Sigmoid colon (tissue), 7 donors: ENCODE measurements around the gene SLC13A3. TPM values are rescaled to one million over a fixed set of nuclear protein-coding genes. Genes with fewer than 3 reads are reported as not detected.

Experiments used
- DNase-seq: peaks from one replicate; pipeline ENCODE4 v3.0.0-alpha.2; 2019
- H3K27ac ChIP-seq, 4 donors: fragments of 200-600 bp; sonication (generic); one replicate each; pipeline ENCODE4 v1.5.1; 2016 to 2019; ENCODE audit warnings: mild to moderate bottlenecking in 1 of 4
- H3K27me3 ChIP-seq, 3 donors: fragments of 200-600 bp; sonication (generic); one replicate each; pipeline ENCODE4 v1.5.1; 2019; ENCODE audit warnings: mild to moderate bottlenecking in 1 of 3
- H3K36me3 ChIP-seq, 4 donors: fragments of 200-600 bp; sonication (generic); one replicate each; pipeline ENCODE4 v1.5.1; 2016 to 2019
- H3K4me1 ChIP-seq, 4 donors: fragments of 200-600 bp; sonication (generic); one replicate each; pipeline ENCODE4 v1.5.1; 2017 to 2019
- H3K4me3 ChIP-seq, 4 donors: fragments of 200-600 bp; sonication (generic); one replicate each; pipeline ENCODE4 v1.5.1; 2017 to 2019; ENCODE audit warnings: mild to moderate bottlenecking in 2 of 4, moderate library complexity in 1 of 4
- H3K9me3 ChIP-seq, 4 donors: fragments of 200-600 bp in 3 of 4; sonication (generic) in 3 of 4; one replicate each; pipeline versions ENCODE4 v1.5.1 to v1.6.1; 2013 to 2019
- EP300 ChIP-seq, 4 donors: sonication (generic); formaldehyde crosslinking; IDR thresholded peaks; one replicate each; pipeline ENCODE4 v1.6.1; 2017; ENCODE audit warnings: antibody characterized with exemption in 4 of 4
- POLR2A ChIP-seq, 2 donors: fragments of 450-650 bp; IDR thresholded peaks; one replicate each; pipeline ENCODE4 v1.6.1; 2016; ENCODE audit warnings: antibody characterized with exemption in 2 of 2, mild to moderate bottlenecking in 2 of 2, moderate library complexity in 2 of 2
- POLR2AphosphoS5 ChIP-seq, 4 donors: sonication (generic); formaldehyde crosslinking; IDR thresholded peaks; one replicate each; pipeline ENCODE4 v1.6.1; 2017; ENCODE audit warnings: antibody characterized with exemption in 4 of 4
- WGBS, 2 donors: extraction: QIAGEN DNeasy Blood & Tissue Kit; methylation state at CpG; one replicate each; pipeline ENCODE4 v1.1.7; 2013; 5-methylcytosine and 5-hydroxymethylcytosine counted together
- intact Hi-C: fragments of 100-400 bp; cut with DNase I; formaldehyde crosslinking; loops from one replicate; pipeline ENCODE4 v1.15.1; 2023
- polyA plus RNA-seq, 3 donors: library from polyadenylated mRNA; stranded (reverse); fragments of 200-250 nt; gene quantifications; one replicate each; pipeline ENCODE4 v1.2.3, GENCODE V29; 2013
- total RNA-seq, 4 donors: library from RNA; depleted of rRNA; stranded (reverse); fragments of >200 nt; gene quantifications; one replicate each; pipeline ENCODE4 v1.1.0, GENCODE V29; 2016
- TF ChIP-seq, protein P1 (sequence below), 4 experiments: fragments of 450-650 bp in 3 of 4; fragments of 200-600 bp in 1 of 4; IDR thresholded peaks; one replicate each; pipeline ENCODE4 v1.5.1; 2016 to 2019; ENCODE audit warnings: antibody characterized with exemption in 4 of 4, mild to moderate bottlenecking in 3 of 4, moderate library complexity in 2 of 4
- donor health status: healthy with polysubstance abuse.
- donor health status: Bipolar disorder and iron deficiency.
- donor health status: healthy.

The SLC13A3 gene
- total and polyA plus RNA-seq, 7 donors, result 0.48 to 4.2 (median 1.1) TPM; not detected in 2

DNA sequence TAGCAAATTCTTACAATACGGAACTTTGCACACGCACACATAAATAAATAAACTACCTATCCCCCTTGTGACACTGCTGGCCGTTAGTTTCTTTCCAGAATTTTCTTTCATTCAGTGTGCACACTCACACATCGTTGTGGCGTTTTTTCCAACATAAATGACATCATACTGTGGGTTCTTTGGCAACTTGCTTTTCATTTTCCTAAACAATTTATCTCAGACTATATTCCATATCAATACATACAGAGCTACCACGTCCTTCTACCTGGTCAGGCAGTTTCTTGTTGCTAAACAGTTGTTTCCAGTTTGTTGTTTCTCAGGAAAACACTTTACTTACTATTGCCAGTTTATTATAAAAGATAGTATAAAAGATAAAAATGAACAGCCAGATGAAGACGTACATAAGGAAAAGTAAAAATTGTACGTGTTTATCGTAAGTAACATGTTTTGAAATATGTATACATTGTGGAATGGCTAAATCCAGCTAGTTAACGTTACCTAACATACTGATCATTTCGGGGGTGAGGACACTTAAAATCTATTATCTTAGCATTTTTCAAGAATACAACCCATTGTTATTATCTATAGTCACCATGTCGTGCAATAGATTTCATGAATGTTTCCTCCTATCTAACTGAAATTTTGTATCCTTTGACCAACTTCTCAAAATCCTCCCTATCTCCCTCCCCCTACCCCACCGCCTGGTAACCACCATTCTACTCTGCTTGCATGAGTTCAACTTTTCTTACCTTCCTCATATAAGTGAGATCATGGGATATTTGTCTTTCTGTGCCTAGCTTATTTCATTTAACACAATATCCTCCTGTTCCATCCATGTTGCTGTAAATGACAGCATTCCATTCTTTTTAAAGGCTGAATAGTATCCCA lies 39.2 kb upstream of the SLC13A3 start:
- Histone ChIP-seq H3K4me1 (peaks cover 0 to 32% (median 26%) of the 10 kb centered on the region in 4 donors), H3K27ac (peak overlapping the region; percentile 94 to 99 (median 96)), H3K9me3 (no peaks in the 10 kb centered on the region), H3K36me3 (peaks cover 0 to 16% (median 2%) of the 10 kb centered on the region in 4 donors), H3K27me3 (no peaks in the 10 kb centered on the region), H3K4me3 (peak overlapping the region in 3 of 4 donors; percentile 80 to 91 (median 85))
- DNase-seq, result peak; percentile 1
- 51 to 62% methylated on average over 13 of the region's 13 CpGs for WGBS, 2 donors
- TF ChIP-seq POLR2AphosphoS5 (IDR thresholded peaks at IDR 0.05) (no peak), POLR2A (IDR thresholded peaks at IDR 0.05) (no peak), EP300 (IDR thresholded peaks at IDR 0.05) (no peak)
- TF ChIP-seq, protein P1, sequence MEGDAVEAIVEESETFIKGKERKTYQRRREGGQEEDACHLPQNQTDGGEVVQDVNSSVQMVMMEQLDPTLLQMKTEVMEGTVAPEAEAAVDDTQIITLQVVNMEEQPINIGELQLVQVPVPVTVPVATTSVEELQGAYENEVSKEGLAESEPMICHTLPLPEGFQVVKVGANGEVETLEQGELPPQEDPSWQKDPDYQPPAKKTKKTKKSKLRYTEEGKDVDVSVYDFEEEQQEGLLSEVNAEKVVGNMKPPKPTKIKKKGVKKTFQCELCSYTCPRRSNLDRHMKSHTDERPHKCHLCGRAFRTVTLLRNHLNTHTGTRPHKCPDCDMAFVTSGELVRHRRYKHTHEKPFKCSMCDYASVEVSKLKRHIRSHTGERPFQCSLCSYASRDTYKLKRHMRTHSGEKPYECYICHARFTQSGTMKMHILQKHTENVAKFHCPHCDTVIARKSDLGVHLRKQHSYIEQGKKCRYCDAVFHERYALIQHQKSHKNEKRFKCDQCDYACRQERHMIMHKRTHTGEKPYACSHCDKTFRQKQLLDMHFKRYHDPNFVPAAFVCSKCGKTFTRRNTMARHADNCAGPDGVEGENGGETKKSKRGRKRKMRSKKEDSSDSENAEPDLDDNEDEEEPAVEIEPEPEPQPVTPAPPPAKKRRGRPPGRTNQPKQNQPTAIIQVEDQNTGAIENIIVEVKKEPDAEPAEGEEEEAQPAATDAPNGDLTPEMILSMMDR (IDR thresholded peaks at IDR 0.05), result no peak
- intact Hi-C loops, result no loop called here

DNA sequence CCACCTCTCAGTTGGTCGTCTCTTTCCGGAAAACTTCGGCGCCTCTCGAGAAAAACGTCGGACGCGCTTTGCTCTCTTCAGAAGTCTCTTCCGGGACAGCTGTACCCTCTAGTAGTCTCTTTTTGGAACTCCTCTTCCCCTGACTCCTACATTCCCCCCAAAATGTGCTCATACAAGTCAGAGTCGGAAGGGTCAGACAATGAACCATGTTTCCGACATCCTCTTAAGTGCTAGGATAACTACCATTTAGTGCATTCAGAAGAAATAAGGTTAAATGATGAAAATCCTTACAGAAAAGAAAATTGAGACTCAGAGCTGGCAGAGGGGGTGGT lies 38.5 kb upstream of the SLC13A3 start:
- Histone ChIP-seq H3K4me1 (peaks cover 0 to 37% (median 26%) of the 10 kb centered on the region in 4 donors), H3K4me3 (peak overlapping the region; percentile 80 to 91 (median 86)), H3K9me3 (no peaks in the 10 kb centered on the region), H3K27me3 (no peaks in the 10 kb centered on the region), H3K27ac (peak overlapping the region; percentile 94 to 99 (median 96)), H3K36me3 (peaks cover 0 to 22% (median 2%) of the 10 kb centered on the region in 4 donors)
- TF ChIP-seq POLR2A (IDR thresholded peaks at IDR 0.05) (no peak), POLR2AphosphoS5 (IDR thresholded peaks at IDR 0.05) (peak in 1 of 4 donors; percentile 14)
- DNase-seq, result no peak
- intact Hi-C loops, result loop anchor here (1.0 to 10.0 kb wide), 2 partner anchors 20 to 595 kb away; partner anchors contain the start of gene SLC2A10
- 0% methylated on average over 12 of the region's 12 CpGs for WGBS, 2 donors

DNA sequence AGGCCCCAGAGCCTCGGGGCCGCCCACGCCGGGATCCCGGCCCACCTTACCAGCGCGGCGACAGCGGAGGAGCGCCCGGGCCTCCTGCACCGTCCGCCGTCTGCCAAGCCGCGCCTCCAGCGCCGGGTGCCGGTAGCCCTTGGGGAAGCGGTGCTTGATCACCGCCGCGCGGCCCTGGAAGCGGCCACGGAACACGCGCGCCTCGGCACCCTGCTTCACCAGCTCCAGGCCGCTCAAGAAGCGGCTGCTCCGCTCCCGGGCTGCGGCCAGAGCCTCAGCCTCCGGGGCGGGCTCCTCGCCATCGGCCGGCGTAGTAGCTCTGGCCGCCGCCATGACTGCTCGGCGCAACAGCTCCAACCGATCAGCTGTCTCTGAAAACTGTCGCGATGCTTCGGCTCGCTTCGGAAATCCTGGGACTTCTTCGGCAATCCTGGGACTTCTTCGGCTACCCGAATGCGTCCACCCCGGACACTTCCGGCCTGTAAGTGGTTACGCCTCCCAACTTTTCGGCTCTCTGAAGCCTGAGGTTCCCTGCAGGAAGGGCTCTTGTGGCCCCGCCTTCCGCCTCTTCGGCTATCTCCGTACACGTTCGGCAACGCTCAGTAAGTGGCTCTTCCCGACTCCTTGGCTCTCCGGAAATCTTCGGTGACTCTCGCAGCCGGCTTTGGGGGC lies 38.0 kb upstream of the SLC13A3 start, which contains the start of gene TP53RK:
TSS of gene TP53RK (minus strand) at position 363 of the 672 bp plus-strand sequence. CDS start at position 333, 30 bp downstream.
- intact Hi-C loops, result loop anchor here (1.0 to 10.0 kb wide), 2 partner anchors 20 to 594 kb away; partner anchors contain the start of gene SLC2A10
- H3K36me3 ChIP-seq, result peaks cover 0 to 22% (median 2%) of the 10 kb centered on the region in 4 donors
- no peaks in the 10 kb centered on the region for H3K9me3 ChIP-seq
- WGBS, 2 donors, result 0% methylated on average over 71 of the region's 71 CpGs
- H3K4me3 ChIP-seq, result peak within 1 kb of the TSS; percentile 80 to 91 (median 86)
- peak within 1 kb of the TSS; percentile 94 to 99 (median 96) for H3K27ac ChIP-seq
- no peaks in the 10 kb centered on the region for H3K27me3 ChIP-seq
- TF ChIP-seq EP300 (IDR thresholded peaks at IDR 0.05), result no peak
- TF ChIP-seq POLR2A (IDR thresholded peaks at IDR 0.05), result peak; percentile 65 to 70
- TF ChIP-seq, protein P1 (IDR thresholded peaks at IDR 0.05), result peak; percentile 37 to 57 (median 50)
- peak; percentile 75 to 88 (median 80) for TF ChIP-seq POLR2AphosphoS5 (IDR thresholded peaks at IDR 0.05)
- H3K4me1 ChIP-seq, result peaks cover 0 to 42% (median 29%) of the 10 kb centered on the region in 4 donors
- peak; percentile 100 for DNase-seq

DNA sequence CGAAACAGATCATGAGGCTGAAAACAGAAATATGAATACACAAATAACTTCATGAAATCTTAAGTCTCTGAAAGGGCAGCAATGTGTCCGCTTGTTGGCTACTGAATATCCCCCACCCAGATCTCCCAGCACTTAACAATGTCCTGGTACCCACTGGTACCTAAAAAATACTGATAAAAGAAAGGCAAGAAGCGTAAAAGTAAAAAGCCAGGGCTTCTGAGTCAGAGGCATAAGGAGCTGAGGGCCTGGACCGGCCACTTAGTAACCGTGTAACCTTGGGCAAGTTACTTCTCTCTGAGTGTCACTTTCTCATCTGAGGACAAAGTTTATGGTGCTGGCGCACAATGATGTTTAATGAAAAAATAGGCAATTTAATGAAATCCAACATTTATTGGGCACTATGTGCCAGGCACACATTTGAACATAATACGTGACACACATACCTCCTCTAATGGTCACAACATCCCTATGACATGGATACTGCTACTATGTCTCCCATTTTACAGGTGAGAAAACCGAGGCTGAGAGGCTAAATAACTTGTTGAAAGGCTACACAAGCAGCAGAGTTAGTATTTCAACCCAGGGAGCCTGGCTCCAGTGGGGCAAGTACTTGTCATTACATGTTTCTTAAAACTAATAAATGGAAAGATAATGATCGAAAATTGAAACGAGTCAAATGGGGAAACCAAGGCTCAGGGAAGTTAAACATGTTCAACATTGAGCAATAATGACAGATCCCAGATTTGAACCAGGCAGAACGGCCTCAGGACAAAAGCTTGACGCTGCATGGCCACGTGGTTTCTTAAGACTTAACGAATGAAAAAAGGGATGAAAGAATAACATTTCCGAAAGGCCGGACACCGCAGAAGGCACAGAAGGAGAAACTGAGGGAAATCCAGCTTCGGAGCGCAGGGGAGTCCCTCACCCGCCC lies 37.2 kb upstream of the SLC13A3 start:
- intact Hi-C loops, result loop anchor here (1.0 to 10.0 kb wide), 2 partner anchors 21 to 594 kb away; partner anchors contain the start of gene SLC2A10
- H3K4me1 ChIP-seq, result peaks cover 0 to 48% (median 37%) of the 10 kb centered on the region in 4 donors
- H3K36me3 ChIP-seq, result peaks cover 0 to 22% (median 2%) of the 10 kb centered on the region in 4 donors
- H3K9me3 ChIP-seq, result no peaks in the 10 kb centered on the region
- H3K4me3 ChIP-seq, result peak overlapping the region; percentile 80 to 91 (median 86)
- TF ChIP-seq EP300 (IDR thresholded peaks at IDR 0.05), result no peak
- TF ChIP-seq POLR2AphosphoS5 (IDR thresholded peaks at IDR 0.05), result no peak
- TF ChIP-seq, protein P1 (IDR thresholded peaks at IDR 0.05), result no peak
- no peak for TF ChIP-seq POLR2A (IDR thresholded peaks at IDR 0.05)
- DNase-seq, result peak; percentile 80
- WGBS, 2 donors, result 10 to 18% methylated on average over 20 of the region's 20 CpGs
- H3K27me3 ChIP-seq, result no peaks in the 10 kb centered on the region
- peak overlapping the region; percentile 94 to 99 (median 96) for H3K27ac ChIP-seq
